Left lung (tissue), 10 donors: ENCODE measurements around the gene MREG. TPM values are rescaled to one million over a fixed set of nuclear protein-coding genes. Genes with fewer than 3 reads are reported as not detected.
"Not testable (repeated sequence)": the region's sequence is repeated elsewhere in the genome, so short reads cannot be mapped to it uniquely, and the experiment has no call there.

Experiments used
- ATAC-seq: fragments of 200-7000 bp; cut with Tn5 transposase; one replicate; pipeline ENCODE4 v1.9.1; 2020; ENCODE audit warnings: moderate library complexity
- DNase-seq, 4 donors: peaks; one replicate each; pipeline ENCODE4 v3.0.0-alpha.2; 2013 to 2020
- H3K27ac ChIP-seq, 2 donors: fragments of 200-600 bp; sonication (generic) in 1 of 2; one replicate each; pipeline versions ENCODE4 v1.5.0 to v1.8.0; 2020 to 2021
- H3K27me3 ChIP-seq, 2 donors: fragments of 200-600 bp; sonication (generic) in 1 of 2; one replicate each; pipeline versions ENCODE4 v1.5.0 to v1.8.0; 2020 to 2021
- H3K36me3 ChIP-seq, 2 donors: fragments of 200-600 bp; sonication (generic) in 1 of 2; one replicate each; pipeline versions ENCODE4 v1.5.0 to v1.8.0; 2020 to 2021
- H3K4me1 ChIP-seq, 2 donors: fragments of 200-600 bp; one replicate each; pipeline ENCODE4 v1.8.0; 2021
- H3K4me3 ChIP-seq, 2 donors: fragments of 200-600 bp; sonication (generic) in 1 of 2; one replicate each; pipeline versions ENCODE4 v1.5.0 to v1.8.0; 2020 to 2021; ENCODE audit warnings: mild to moderate bottlenecking in 1 of 2
- H3K9me3 ChIP-seq, 2 donors: fragments of 200-600 bp; sonication (generic) in 1 of 2; one replicate each; pipeline versions ENCODE4 v1.5.0 to v1.8.0; 2020 to 2021
- intact Hi-C, 2 donors: fragments of 100-400 bp; cut with DNase I; formaldehyde crosslinking; loops; one replicate each; pipeline versions ENCODE4 v1.11.2 to v1.14.2; 2022
- polyA plus RNA-seq, 6 donors: library from polyadenylated mRNA; unstranded; fragments of 120-200 nt; gene quantifications; one replicate each; pipeline ENCODE4 v1.2.1, GENCODE V29; 2013; ENCODE audit not compliant: insufficient read length in 6 of 6
- total RNA-seq, 2 donors: library from RNA; stranded (reverse); fragmentation: NEBNext Ultra II Directional; extraction: Animal tissue kit (Norgen Biotek cat#: 25700); gene quantifications; one replicate each; pipeline ENCODE4 v1.2.1, GENCODE V29; 2021
- TF ChIP-seq, protein P1 (sequence below), 2 donors: fragments of 200-600 bp; sonication (generic) in 1 of 2; IDR thresholded peaks; one replicate each; pipeline versions ENCODE4 v1.5.0 to v1.8.0; 2021; ENCODE audit warnings: antibody characterized with exemption in 2 of 2
- donor health status: DM: no; HTN: yes; CAD: no.
- donor health status: DM: no; HTN: no; CAD: no.

Gene MREG
- total and polyA plus RNA-seq, 8 donors = 12.0 to 17.1 (median 15.0) TPM

DNA sequence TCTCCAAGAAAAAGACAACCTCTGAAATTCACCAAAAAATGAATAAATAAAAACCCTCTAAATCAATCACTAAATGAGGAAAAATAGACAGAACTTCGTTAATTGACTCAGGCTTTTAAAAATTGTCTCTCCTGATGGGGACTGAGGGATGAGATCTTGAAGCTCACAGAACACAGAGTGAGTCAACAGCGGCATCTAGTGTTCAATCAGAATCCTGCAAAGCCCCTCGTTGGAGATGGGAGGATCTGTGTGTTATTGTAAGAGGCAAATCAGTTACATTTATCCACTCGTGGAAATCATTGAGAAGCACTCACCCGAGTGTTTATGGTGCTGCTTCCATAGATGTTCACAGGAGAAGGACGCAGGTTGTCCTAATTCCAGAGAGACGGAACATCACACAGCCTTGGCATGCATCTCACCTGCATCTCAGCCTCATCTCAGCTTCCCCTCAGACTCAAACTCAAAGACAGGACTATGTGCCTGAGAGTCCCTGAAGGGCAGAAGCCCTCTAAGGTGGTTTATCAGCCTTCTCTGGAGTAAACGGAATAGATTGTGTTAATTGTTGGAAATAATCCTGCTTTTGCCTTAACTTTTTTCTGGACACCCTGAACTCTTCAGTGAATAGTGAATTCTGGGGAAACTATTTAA is 82.0 kb downstream of the MREG start:
- Histone ChIP-seq H3K4me1 (peaks cover 0 to 15% of the 10 kb centered on the region in 2 donors), H3K27me3 (no peaks in the 10 kb centered on the region), H3K36me3 (no peaks in the 10 kb centered on the region), H3K4me3 (no peak overlapping the region), H3K9me3 (no peaks in the 10 kb centered on the region), H3K27ac (peak overlapping the region; percentile 4 to 67)
- peak in 2 of 4 donors; percentile 64 to 67 for DNase-seq
- TF ChIP-seq, protein P1, sequence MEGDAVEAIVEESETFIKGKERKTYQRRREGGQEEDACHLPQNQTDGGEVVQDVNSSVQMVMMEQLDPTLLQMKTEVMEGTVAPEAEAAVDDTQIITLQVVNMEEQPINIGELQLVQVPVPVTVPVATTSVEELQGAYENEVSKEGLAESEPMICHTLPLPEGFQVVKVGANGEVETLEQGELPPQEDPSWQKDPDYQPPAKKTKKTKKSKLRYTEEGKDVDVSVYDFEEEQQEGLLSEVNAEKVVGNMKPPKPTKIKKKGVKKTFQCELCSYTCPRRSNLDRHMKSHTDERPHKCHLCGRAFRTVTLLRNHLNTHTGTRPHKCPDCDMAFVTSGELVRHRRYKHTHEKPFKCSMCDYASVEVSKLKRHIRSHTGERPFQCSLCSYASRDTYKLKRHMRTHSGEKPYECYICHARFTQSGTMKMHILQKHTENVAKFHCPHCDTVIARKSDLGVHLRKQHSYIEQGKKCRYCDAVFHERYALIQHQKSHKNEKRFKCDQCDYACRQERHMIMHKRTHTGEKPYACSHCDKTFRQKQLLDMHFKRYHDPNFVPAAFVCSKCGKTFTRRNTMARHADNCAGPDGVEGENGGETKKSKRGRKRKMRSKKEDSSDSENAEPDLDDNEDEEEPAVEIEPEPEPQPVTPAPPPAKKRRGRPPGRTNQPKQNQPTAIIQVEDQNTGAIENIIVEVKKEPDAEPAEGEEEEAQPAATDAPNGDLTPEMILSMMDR (IDR thresholded peaks at IDR 0.05) = peak; percentile 84 to 92
- ATAC-seq = peak; percentile 97
- intact Hi-C loops = no loop called here

DNA sequence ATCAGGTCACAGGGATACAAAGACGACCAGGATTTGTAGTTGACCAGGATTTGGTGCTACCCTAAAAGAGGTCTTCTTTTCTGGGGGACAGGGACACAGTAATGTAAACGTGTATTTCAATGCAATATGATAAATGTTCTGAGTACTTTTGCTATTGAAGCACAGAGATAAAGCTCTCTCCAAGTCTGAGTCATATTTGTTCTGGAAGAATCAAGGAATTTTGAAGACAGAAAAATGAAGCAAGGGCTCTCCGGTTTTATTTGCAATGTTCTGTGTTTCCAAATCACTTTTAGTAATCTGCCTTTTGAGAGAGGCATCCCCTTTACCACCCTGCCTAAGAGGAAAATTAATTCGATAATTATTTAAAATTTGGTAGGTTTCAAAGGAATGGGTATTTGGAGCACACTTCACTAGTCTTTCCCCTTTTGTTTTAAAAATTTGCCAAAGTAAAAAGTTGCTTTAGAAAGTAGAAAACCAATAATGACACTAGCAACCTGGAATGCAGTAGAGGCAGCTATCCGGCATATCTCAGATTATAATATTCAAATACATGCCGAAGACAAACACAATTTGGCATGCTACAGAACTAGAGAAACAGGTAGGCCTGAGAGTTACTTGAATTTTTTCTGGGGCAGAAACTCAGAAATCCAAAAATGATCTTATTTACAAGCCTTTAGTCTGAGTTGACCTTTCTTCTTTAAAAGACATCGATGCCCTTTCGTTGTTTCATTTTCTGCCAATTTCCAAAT is 82.7 kb downstream of the MREG start:
- no peaks in the 10 kb centered on the region for H3K36me3 ChIP-seq
- TF ChIP-seq, protein P1 (IDR thresholded peaks at IDR 0.05) = no peak
- no peaks in the 10 kb centered on the region for H3K9me3 ChIP-seq
- peak; percentile 61 for ATAC-seq
- H3K4me3 ChIP-seq = no peak overlapping the region
- intact Hi-C loops = no loop called here
- H3K27ac ChIP-seq = peak overlapping the region; percentile 4 to 67
- H3K4me1 ChIP-seq = peaks cover 0 to 15% of the 10 kb centered on the region in 2 donors
- DNase-seq = peak in 1 of 4 donors; percentile 39
- H3K27me3 ChIP-seq = no peaks in the 10 kb centered on the region

DNA sequence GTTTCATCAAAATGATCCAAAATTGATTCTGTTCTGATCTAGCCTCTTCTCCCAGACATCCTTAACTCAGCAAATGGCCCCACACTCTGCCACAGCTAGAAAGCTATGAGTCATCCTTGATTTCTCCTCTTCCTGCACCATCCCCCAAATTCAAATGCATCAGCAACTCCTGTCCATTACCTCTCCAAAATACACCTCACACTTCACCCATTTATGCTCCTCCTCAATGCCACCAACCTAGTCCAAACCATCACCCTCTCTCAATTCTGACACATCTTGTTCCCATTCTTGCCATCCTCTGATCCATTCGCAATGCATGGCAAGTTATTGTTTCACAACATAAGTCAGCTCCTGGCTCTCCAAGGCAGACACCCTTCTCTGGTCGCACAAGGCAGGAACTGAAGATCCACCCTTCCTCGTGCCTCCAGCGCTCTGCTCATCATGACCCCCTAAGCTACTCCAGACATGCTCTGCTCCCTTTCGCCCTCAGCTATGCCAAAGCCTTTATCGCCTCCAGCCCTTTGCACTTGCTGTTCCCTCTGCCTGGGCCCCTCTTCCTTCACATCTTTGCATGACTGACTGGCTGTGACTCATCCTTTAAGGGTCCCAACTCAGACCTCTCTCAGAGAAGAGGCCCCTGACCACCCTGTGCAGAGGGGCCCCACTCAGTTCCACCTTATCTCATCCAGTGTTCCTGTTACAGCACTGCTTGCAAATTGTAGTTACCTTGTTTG is 83.6 kb downstream of the MREG start:
- H3K9me3 ChIP-seq = no peaks in the 10 kb centered on the region
- ATAC-seq (peak; percentile 11), DNase-seq (no peak)
- TF ChIP-seq, protein P1 (IDR thresholded peaks at IDR 0.05) = no peak
- H3K4me3 ChIP-seq = no peak overlapping the region
- peaks cover 0 to 15% of the 10 kb centered on the region in 2 donors for H3K4me1 ChIP-seq
- H3K27ac ChIP-seq = peak overlapping the region; percentile 4 to 67
- no peaks in the 10 kb centered on the region for H3K27me3 ChIP-seq
- intact Hi-C loops = no loop called here
- H3K36me3 ChIP-seq = no peaks in the 10 kb centered on the region

DNA sequence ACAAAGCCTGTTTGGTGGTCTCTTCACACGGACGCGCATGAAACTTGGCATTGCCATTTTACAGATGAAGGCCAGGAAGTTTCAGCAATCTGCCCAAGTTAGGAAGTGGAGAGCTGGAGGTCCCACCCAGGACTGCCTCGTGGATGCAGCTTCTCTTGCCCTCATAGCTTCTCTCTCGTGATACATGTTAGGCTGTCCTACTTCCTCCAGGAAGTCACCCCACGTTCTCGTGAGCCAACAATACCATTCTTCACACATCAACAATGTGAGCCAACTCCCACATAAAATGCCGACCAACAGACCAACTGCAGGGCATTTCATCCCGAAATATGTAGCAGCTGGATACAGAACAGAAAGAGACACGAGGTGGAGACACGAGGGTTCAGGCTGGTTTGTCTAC is 85.3 kb downstream of the MREG start:
- TF ChIP-seq, protein P1 (IDR thresholded peaks at IDR 0.05) = no peak
- ATAC-seq = no peak

DNA sequence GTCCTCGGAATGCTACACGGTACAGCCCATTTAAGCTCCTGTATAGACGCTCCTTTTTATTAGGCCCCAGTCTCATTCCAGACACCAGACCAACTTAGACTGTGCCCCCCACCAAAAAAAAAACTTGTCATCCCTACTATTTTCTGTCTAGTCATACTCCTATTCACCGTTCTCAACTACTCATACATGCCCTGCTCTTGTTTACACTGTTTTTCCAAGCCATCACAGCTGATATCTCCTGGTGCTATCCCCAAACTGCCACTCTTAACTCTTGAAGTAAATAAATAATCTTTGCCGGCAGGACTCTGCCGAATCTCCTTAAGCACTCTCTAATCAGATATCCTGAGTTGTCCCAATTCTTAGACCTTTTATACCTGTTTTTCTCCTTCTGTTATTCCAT is 86.4 kb downstream of the MREG start:
- H3K27ac ChIP-seq, H3K36me3 ChIP-seq, H3K4me3 ChIP-seq, DNase-seq, H3K27me3 ChIP-seq, H3K9me3 ChIP-seq, ATAC-seq, intact Hi-C loops: not testable (repeated sequence)
- peaks cover 0 to 15% of the 10 kb centered on the region in 2 donors for H3K4me1 ChIP-seq

More for the DNA sequence above, 85.3 kb downstream of the MREG start:
- Histone ChIP-seq H3K27me3 (no peaks in the 10 kb centered on the region), H3K36me3 (no peaks in the 10 kb centered on the region), H3K27ac (no peak overlapping the region), H3K4me1 (peaks cover 0 to 15% of the 10 kb centered on the region in 2 donors), H3K4me3 (no peak overlapping the region), H3K9me3 (no peaks in the 10 kb centered on the region)
- DNase-seq = no peak
- intact Hi-C loops = no loop called here
